GM18519 (cell line): Measurements from ENCODE around the gene FAM168B.
"Not testable (repeated sequence)": the region's sequence is repeated elsewhere in the genome, so short reads cannot be mapped to it uniquely, and the experiment has no call there.

Source experiments
- ATAC-seq: cut with Tn5 transposase; IDR thresholded peaks from one replicate; pipeline ENCODE4 v1.9.1; 2021; ENCODE audit warnings: mild to moderate bottlenecking, moderate library complexity; ENCODE audit not compliant: unreplicated experiment, low FRiP score

The FAM168B gene, protein sequence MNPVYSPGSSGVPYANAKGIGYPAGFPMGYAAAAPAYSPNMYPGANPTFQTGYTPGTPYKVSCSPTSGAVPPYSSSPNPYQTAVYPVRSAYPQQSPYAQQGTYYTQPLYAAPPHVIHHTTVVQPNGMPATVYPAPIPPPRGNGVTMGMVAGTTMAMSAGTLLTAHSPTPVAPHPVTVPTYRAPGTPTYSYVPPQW

GRCh38 chr2:131093006-131093695 lies at the start of gene FAM168B:
Gene FAM168B, minus strand, starts transcription at chr2:131093460. Its CDS starts 10,814 bp downstream, at chr2:131082646.
- ATAC-seq: peak; percentile 74

- no peak for ATAC-seq
These were observed 49.6 kb upstream of the FAM168B start for GRCh38 chr2:131142849-131143248.

DNA sequence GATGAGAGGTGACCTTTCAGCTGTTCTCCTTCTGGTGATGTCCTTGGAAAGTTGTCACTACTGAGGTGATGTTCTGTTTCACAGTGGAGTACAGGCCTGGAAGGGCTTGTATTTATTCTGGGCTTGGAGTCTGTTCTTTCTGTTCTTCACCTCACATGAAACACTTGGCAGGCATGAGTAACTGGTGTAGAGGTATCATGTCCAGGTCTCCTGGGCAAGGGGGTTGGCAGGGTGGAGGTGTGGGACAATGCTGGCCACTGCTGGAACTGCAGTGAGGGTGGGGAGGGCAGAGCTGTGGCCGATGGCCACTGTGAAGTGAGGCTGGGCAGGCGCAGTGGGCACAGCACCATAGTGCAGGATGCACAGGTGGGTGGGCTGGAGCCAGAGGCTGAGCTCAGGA lies 47.3 kb upstream of the FAM168B start:
- ATAC-seq: no peak

DNA sequence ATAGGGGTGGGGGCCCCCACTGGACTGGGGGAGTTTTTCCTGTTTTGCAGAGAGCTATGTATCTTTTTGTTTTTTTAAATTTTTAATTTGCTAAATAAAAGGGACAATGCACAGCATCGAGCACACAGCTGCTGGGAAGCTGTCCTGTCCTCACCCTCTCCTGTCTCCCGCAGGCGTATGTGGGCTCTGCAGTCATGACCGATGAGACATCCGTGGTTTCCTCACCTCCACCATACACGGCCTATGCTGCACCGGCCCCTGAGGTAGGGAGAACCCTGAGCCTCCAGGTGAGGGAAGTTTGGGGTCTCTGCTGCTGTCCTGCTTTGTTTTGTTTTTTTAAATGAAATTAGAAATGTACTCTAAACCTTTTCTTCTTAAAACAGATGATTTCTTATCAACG lies 39.5 kb upstream of the FAM168B start:
- no peak for ATAC-seq

- ATAC-seq: no peak
These were observed 37.0 kb upstream of the FAM168B start for GRCh38 chr2:131130298-131130596.

GRCh38 chr2:131127981-131128380 lies 34.7 kb upstream of the FAM168B start:
- ATAC-seq: no peak

GRCh38 chr2:131127076-131127475 lies 33.8 kb upstream of the FAM168B start:
- ATAC-seq: no peak

DNA sequence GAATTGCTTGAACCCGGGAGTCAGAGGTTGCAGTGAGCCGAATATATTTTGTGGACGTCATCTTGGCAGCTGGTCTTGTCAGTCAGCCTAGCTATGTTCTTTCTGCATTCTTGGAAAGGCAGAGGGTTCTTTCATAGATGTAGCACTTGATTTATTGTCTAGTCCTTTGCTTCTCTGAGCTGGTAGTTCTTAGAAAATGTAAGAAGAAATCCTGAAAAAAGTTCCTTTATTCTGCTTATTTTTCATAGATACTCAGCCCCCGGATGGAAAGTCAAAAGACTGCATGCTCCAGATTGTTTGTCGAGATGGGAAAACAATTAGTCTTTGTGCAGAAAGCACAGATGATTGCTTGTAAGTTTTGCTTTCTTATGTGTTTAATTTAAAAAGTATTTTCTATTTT lies 33.2 kb upstream of the FAM168B start:
- no peak for ATAC-seq

- ATAC-seq: no peak
These were observed 32.0 kb upstream of the FAM168B start for GRCh38 chr2:131125195-131125757.

DNA sequence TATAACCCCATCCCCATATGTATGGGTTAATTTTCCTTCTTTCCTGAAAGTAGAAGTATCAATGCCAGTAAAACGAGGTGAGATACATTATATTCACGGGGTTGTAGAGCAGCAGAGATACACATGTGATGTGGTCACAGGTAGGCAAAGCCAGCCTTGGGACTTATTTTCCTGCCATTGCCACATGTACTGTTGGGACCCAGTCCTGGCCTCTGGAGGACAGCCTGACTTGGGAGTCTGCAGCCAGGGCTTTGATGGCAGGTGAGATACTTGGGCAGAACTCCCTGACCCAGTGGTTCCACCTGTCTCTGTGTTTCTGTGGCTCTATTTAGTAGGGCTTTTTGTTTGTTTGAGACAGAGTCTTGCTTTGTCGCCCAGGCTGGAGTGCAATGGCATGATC lies 29.9 kb upstream of the FAM168B start:
- ATAC-seq: no peak

GRCh38 chr2:131122496-131122895 lies 29.2 kb upstream of the FAM168B start:
- no peak for ATAC-seq

DNA sequence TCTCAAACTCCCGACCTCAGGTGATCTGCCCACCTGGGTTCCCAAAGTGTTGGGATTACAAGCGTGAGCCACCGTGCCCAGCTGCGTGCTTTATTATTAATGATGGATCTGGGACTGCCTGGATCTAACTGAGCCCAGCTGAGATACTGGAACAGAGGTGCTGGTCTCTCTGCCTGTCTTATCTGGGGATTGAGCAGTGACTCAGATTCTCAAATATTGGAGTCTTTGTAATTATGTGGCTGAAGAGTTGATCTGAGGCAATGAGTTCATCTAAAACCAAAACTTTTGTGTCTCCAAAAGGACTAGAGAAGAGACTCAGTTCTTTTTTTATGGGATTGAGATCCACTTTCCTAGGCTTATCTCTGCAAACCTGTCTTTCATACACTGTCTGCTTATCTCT lies 28.2 kb upstream of the FAM168B start:
- no peak for ATAC-seq

- no peak for ATAC-seq
These were observed 27.6 kb upstream of the FAM168B start for GRCh38 chr2:131120815-131121317.

GRCh38 chr2:131115752-131116151 lies 22.5 kb upstream of the FAM168B start:
- ATAC-seq: no peak

GRCh38 chr2:131114950-131115349 lies 21.7 kb upstream of the FAM168B start:
- not testable (repeated sequence) for ATAC-seq

DNA sequence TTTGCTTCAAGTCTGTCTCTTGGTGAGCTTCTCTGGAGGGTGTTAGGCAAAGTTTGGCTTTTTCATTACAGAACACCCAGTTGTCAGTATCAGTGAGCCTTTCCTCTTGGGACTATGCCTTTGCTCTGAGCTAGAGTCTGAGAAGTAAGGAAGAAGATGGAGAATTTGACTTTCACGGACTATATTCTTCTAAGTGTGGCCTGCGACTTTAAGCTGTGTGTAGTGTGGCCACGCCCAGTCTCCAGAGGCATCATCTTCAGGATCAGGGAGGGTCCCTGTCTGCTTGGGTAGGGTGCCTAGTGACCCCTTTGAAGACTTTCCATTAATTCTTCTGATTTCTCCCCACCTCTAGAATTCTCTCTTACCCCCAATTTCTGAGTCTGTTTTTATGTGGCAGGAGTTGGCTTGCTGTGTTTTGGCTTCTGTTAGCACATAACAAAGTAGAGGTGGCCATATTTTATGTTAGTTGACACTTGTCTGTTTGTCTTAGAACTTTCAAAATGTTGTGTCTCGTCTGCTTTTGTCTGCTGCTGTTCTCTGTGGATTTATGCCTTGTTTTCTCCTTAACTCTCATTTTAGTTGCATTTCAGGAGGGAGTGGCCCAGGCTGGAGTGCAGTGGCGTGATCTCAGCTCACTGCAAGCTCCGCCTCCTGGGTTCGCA lies 20.4 kb upstream of the FAM168B start:
- ATAC-seq: no peak

GRCh38 chr2:131112529-131112928 lies 19.3 kb upstream of the FAM168B start:
- no peak for ATAC-seq

DNA sequence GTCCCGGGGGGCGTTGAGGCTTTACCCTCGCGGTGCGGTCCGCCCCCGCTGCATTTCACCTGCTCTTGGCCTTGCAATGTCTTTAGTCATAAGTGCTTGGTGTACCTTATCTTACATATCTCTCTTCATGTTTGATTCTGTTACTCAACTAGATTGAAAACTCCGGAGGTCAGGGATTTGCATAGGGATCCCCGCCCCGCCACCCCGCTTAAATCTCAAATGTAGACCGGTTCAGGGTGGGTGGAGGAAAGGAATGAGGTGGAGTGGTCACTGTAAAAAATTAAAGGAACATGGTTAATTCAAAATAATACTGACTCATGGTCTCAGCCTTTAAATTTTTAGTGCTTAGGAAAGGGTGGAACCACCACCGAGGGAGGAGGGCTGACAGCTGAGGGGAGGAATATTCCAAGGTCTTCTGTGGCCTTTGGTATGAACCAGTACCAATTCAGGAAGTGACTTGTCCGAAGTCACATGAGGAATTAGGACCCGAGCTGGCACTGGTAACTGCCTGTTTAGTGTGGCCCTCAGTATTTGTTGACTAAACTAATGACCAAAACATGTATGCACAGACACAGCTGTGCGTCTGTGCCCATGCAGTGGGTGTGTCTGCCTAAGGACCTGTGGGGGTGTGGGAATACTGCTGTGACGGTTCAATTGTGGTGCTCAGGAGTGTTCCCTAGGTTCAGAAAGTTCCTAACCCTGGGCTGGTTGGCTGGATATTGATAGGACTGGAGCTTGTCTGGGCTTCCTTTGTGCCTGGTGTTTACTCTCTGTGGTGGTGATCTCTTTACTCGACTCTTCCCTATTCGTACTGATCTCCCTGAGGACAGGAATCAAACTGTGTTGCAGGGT lies 12.9 kb upstream of the FAM168B start:
- no peak for ATAC-seq

DNA sequence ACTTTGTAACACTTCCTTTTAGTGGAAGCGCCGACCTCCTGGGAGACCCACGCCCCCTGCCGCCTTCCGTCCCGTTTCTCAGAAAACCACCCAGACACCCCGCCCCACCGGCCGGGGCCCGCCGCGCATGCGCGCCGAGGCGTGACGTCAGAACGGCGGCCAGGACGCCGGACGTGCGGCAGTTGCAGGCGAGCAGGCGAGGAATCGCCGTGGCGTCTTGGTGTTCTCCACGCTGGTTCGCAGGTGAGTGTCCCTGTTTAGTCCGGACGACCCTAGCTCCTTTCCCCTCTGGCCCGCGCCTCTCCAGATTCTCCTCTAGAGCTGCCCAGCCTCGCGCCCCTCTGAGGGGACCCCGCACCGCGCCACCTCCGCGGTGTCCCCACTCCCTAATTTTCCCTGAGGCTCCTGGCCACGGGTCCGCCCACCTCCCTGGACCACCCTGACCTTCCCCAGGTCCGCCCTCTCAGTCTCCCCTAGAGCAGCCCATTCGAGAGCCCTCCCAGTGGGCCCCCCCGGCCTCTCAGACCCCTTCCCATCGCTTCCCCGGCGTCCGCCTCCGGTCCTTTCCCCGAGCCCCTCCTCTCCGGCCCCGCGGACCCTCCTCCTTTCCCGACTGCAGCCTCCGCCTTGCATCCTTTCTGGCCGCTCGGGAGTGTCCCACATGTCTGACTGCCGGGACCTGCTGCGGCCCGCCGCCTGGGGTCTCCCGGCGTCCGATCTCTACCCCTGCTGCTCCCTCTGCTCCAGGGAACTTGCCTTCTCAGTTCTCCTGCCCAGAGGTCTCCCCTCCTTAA lies 12.1 kb upstream of the FAM168B start, which contains the start of gene PLEKHB2:
PLEKHB2 (plus strand) TSS at position 181 of the 794 bp plus-strand sequence. CDS start 15,606 bp downstream, outside the sequence.
- peak; percentile 74 for ATAC-seq
